Urinary bladder (tissue), 4 donors: ENCODE measurements around the gene NKD2. TPM values are rescaled to one million over a fixed set of nuclear protein-coding genes. Genes with fewer than 3 reads are reported as not detected.

Experiments used
- DNase-seq: peaks from one replicate; pipeline ENCODE4 v3.0.0-alpha.2; 2015; ENCODE audit errors: extremely low spot score
- H3K27ac ChIP-seq: one replicate; pipeline ENCODE4 v1.5.1; 2013; ENCODE audit warnings: low read depth, mild to moderate bottlenecking, moderate library complexity
- H3K36me3 ChIP-seq: one replicate; pipeline ENCODE4 v1.6.1; 2013; ENCODE audit warnings: mild to moderate bottlenecking, moderate library complexity; ENCODE audit not compliant: insufficient read depth
- H3K4me1 ChIP-seq: one replicate; pipeline ENCODE4 v1.6.1; 2013; ENCODE audit warnings: mild to moderate bottlenecking, moderate library complexity; ENCODE audit not compliant: insufficient read depth
- H3K4me3 ChIP-seq: one replicate; pipeline ENCODE4 v1.5.1; 2013; ENCODE audit warnings: low read depth, low read length
- WGBS: extraction: QIAGEN DNeasy Blood & Tissue Kit; methylation state at CpG from one replicate; pipeline ENCODE4 v1.1.7; 2013; 5-methylcytosine and 5-hydroxymethylcytosine counted together
- polyA plus RNA-seq: library from polyadenylated mRNA; stranded (reverse); fragments of 200-250 nt; gene quantifications from one replicate; pipeline ENCODE4 v1.2.3, GENCODE V29; 2013
- total RNA-seq: library from RNA; depleted of rRNA; stranded (reverse); fragments of >200 nt; gene quantifications from one replicate; pipeline ENCODE4 v1.2.3, GENCODE V29; 2014
- donor health status: healthy with polysubstance abuse.
- donor health status: healthy.

The NKD2 gene
- total and polyA plus RNA-seq, 2 donors: 1.3 to 7.5 TPM

DNA sequence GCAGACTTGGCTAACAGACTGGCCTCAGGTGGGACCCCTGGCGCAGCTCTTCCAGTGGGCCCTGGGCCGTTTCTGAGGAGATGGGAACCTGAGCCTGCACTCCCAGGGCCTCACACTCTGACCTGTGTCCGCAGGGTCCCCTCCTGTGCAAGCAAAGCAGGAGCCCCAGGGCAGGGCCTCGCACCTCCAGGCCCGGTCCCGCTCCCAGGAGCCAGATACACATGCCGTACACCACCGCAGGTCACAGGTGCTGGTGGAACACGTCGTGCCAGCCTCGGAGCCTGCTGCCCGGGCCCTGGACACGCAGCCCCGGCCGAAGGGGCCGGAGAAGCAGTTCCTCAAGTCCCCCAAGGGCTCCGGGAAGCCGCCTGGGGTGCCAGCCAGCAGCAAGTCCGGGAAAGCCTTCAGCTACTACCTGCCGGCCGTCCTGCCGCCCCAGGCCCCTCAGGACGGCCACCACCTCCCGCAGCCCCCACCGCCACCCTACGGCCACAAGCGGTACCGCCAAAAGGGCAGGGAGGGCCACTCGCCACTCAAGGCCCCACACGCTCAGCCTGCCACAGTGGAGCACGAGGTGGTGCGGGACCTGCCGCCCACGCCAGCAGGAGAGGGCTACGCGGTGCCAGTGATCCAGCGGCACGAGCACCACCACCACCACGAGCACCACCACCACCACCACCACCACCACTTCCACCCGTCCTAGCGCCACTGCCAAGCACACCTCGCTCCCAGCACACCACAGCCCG is 29.2 kb downstream of the NKD2 start:
- no peaks in the 10 kb centered on the region for H3K4me1 ChIP-seq
- H3K27ac ChIP-seq: no peak overlapping the region
- WGBS: 92% methylated on average over 43 of the region's 43 CpGs
- no peak for DNase-seq
- no peak overlapping the region for H3K4me3 ChIP-seq
- no peaks in the 10 kb centered on the region for H3K36me3 ChIP-seq

DNA sequence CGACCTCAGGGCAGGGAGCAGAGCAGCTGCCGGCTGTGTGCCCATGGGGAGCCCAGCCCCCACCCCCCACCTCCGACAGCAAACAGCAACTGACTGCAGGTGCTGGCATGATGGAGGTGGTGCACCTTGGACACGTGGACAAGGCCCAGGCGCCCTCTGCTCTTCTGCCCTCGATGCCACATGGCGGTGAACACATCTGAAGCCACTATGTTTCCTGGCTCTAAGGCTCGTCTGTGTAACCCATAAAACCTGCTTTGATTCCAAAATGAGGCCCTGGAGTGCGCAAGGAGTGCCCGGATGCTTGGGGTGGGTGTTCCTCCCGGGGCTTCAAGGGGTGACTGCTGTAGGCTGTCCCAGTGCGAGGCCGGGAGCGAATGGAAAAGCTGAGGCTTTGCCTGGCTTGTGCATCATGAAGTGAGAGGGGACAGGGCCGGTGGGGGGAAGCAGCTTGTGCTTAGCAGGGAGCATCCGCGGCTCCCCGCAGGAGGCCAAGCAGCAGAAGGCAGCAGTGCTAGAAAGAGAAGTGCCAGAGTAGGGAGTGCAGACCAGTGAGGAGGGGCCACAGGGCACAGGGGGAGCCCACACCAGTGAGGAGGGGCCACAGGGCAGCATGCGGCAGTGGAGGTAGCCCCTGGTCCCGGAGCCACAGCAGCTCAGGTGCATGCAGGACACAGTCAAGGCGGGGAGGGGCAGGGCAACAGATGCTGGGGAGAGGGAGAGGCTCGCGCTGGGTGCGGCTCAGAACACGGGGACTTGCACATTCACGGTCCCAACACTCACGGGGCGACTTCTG is 30.0 kb downstream of the NKD2 start:
- Histone ChIP-seq H3K27ac (no peak overlapping the region), H3K36me3 (no peaks in the 10 kb centered on the region), H3K4me1 (no peaks in the 10 kb centered on the region), H3K4me3 (no peak overlapping the region)
- WGBS: 87% methylated on average over 28 of the region's 28 CpGs
- DNase-seq: no peak

DNA sequence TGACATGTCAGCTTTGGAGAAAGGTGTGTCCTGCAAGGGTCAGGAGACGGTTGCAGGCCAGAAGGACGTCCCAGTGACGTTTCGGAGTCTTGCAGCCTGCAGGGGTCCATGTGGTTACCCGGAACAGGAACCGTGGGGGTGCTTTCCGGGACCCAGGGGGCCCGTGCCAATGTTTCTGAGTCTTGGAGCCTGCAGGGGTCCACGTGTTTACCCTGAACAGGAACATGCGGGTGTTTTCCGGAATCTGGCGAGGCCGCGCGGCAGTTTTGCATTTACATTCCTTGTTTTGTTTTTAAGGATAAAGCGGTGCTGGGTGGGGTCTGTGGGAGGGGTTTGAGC is 30.6 kb downstream of the NKD2 start:
- H3K4me1 ChIP-seq: no peaks in the 10 kb centered on the region
- no peaks in the 10 kb centered on the region for H3K36me3 ChIP-seq
- DNase-seq: no peak
- no peak overlapping the region for H3K4me3 ChIP-seq
- WGBS: 90% methylated on average over 16 of the region's 16 CpGs
- H3K27ac ChIP-seq: no peak overlapping the region

DNA sequence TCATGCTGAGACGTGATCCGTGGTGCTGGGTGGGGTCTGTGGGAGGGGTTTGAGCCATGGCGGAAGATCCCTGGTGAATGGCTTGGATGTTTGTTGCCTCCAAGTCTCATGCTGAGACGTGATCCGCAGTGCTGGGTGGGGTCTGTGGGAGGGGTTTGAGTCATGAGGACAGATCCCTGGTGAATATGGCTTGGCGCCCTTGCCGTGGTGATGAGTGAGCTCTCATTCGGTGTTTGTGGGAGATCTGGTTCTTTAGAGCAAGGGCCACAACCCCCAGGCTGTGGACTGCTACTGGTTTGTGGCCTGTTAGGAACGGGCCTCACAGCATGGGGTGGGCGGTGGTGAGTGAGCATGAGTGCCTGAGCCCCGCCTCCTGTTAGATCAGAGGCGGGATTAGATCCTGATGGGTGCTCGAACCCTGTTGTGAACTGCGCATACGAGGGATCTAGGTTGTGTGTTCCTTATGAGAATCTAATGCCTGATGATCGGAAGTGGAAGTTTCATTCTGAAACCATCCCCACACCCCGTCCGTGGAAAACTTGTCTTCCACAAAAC is 31.2 kb downstream of the NKD2 start:
- Histone ChIP-seq H3K4me1 (no peaks in the 10 kb centered on the region), H3K4me3 (no peak overlapping the region), H3K36me3 (no peaks in the 10 kb centered on the region), H3K27ac (no peak overlapping the region)
- 92% methylated on average over 16 of the region's 18 CpGs for WGBS
- DNase-seq: no peak

DNA sequence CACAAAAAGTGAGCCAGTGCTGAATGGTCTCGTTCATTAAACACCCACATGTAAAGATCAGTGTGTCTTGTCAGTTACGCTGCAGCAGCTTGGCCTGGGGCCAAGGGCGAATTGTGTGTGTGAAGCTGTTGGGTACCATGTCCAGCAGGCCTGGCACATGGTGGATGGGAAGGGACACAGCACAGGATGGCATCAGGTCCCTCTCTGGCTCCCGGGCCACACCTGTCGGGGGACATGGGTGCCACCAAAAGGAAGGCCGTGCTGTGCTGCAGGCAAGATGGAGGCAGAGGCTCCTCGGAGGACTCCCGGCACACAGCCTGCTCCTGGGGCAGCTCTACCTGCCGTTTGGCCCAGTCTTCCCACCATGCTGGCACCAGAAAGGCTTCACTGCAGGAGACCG is 32.0 kb downstream of the NKD2 start:
- no peaks in the 10 kb centered on the region for H3K4me1 ChIP-seq
- 93% methylated on average over 10 of the region's 10 CpGs for WGBS
- no peaks in the 10 kb centered on the region for H3K36me3 ChIP-seq
- no peak for DNase-seq
- H3K27ac ChIP-seq: no peak overlapping the region
- H3K4me3 ChIP-seq: no peak overlapping the region

DNA sequence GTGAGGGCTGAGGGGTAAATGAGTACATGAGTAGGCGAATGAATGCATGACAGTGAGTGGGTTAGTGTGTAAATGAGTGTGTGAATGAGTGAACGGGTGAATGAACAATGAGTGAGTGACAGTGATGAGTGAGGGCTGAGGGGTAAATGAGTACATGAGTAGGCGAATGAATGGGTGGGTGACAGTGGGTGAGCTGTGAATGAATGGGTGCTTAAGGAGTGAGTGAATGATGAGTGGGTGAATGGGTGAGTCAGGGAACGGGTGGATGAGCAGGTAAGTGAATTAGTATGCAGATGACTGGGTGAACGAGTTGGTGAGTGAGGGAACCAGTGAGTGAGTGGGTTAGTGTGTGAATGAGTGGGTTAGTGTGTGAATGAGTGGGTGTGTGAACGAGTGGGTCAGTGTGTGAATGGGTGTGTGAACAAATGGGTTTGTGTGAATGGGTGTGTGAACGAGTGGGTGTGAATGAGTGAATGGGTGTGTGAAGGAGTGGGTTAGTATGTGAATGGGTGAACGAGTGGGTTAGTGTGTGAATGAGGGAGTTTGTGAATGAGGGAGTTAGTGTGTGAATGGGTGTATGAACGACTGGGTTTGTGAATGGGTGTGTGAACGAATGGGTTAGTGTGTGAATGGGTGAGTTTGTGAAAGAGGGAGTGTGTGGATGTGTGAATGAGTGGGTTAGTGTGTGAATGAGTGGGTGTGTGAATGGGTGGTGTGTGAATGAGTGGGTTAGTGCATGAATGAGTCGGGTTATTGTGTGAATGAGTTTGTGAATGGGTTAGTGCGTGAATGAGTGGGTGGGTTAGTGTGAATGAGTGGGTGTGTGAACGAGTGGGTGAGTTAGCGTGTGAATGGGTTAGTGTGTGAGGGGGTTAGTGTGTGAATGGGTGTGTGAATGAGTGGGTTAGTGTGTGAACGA is 32.9 kb downstream of the NKD2 start:
- no peak for DNase-seq
- WGBS: 87% methylated on average over 15 of the region's 15 CpGs
- no peak overlapping the region for H3K27ac ChIP-seq
- H3K4me1 ChIP-seq: no peaks in the 10 kb centered on the region
- no peaks in the 10 kb centered on the region for H3K36me3 ChIP-seq
- H3K4me3 ChIP-seq: no peak overlapping the region

DNA sequence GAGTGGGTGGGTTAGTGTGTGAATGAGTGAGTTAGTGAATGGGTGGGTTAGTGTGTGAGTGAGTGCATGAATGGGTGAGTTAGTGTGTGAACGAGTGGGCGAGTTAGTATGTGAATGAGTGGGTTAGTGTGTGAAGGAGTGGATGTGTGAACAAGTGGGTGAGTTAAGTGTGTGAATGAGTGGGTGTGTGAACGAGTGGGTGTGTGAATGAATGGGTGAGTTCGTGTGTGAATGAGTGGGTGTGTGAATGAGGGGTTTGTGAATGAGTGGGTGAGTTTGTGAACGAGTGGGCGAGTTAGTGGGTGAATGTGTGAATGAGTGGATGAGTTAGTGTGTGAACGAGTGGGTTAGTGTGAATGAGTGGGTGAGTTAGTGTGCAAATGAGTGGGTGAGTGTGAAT is 34.0 kb downstream of the NKD2 start:
- WGBS: 90% methylated on average over 7 of the region's 7 CpGs

DNA sequence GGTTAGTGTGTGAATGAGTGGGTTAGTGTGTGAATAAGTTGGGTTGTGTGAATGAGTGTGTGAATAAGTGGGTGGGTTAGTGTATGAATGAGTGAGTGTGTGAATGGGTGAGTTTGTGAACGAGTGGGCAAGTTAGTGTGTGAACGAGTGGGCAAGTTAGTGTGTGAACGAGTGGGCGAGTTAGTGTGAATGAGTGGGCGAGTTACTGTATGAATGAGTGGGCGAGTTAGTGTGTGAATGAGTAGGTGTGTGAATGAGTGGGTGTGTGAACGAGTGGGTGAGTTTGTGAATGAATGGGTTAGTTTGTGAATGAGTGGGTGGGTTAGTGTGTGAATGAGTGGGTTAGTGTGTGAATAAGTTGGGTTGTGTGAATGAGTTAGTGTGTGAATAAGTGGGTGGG is 34.7 kb downstream of the NKD2 start:
- no peak for DNase-seq
- Histone ChIP-seq H3K27ac (no peak overlapping the region), H3K36me3 (no peaks in the 10 kb centered on the region), H3K4me3 (no peak overlapping the region), H3K4me1 (no peaks in the 10 kb centered on the region)
- WGBS: 90% methylated on average over 7 of the region's 7 CpGs

More for the DNA sequence above, 34.0 kb downstream of the NKD2 start:
- H3K4me1 ChIP-seq: no peaks in the 10 kb centered on the region
- H3K27ac ChIP-seq: no peak overlapping the region
- no peak for DNase-seq
- no peak overlapping the region for H3K4me3 ChIP-seq
- no peaks in the 10 kb centered on the region for H3K36me3 ChIP-seq

DNA sequence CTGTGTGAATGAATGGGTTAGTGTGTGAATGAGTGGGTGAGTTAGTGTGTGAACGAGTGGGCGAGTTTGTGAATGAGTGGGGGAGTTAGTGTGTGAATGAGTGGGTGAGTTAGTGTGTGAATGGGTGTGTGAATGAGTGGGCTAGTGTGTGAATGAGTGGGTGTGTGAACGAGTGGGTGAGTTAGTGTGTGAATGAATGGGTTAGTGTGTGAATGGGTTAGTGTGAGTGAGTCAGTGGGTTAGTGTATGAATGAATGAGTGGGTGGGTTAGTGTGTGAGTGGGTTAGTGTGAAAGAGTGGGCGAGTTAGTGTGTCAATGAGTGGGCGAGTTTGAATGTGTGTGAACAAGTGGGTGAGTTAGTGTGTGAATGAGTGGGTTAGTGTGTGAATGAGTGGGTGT is 35.5 kb downstream of the NKD2 start:
- DNase-seq: no peak
- Histone ChIP-seq H3K4me3 (no peak overlapping the region), H3K27ac (no peak overlapping the region), H3K4me1 (no peaks in the 10 kb centered on the region), H3K36me3 (no peaks in the 10 kb centered on the region)
- WGBS: 93% methylated on average over 5 of the region's 5 CpGs

DNA sequence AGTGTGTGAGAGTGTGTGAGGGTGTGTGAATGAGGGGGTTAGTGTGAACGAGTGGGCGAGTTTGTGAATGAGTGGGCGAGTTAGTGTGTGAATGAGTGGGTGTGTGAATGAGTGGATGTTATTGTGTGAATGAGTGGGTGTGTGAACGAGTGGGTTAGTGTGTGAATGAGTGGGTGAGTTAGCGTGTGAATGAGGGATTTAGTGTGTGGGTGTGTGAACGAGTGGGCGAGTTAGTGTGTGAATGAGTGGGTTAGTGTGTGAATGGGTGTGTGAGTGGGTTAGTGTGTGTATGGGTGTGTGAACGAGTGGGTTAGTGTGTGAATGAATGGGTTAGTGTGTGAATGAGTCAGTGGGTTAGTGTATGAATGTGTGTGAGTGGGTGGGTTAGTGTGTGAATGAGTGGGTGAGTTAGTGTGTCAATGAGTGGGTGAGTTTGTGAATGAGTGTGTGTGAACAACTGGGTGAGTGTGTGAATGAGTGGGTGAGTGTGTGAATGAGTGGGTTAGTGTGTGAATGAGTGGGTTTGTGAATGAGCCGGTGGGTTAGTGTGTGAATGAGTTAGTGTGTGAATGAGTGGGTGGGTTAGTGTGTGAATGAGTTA is 37.5 kb downstream of the NKD2 start:
- H3K4me3 ChIP-seq: no peak overlapping the region
- H3K27ac ChIP-seq: no peak overlapping the region
- no peak for DNase-seq
- WGBS: 93% methylated on average over 9 of the region's 9 CpGs
- H3K36me3 ChIP-seq: no peaks in the 10 kb centered on the region
- no peaks in the 10 kb centered on the region for H3K4me1 ChIP-seq

DNA sequence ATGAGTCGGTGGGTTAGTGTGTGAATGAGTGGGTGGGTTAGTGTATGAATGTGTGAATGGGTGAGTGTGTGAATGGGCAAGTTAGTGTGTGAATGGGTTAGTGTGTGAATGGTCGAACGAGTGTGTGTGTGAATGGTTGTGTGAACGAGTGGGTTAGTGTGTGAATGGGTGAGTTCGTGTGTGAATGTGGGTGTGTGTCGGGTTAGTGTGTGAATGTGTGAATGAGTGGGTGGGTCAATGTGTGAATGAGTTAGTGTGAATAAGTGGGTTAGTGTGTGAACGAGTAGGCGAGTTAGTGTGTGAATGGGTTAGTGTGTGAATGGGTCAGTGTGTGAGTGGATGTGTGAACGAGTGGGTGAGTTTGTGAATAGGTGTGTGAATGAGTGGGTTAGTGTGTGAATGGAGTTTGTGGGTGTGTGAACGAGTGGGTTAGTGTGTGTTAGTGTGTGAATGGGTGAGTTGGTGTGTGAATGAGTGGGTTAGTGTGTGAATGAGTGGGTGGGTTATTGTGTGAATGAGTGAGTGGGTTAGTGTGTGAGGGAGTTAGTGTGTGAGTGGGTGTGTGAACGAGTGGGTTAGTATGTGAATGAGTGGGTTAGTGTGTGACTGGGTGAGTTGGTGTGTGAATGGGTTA is 38.8 kb downstream of the NKD2 start:
- 95% methylated on average over 11 of the region's 11 CpGs for WGBS
- H3K4me3 ChIP-seq: no peak overlapping the region
- DNase-seq: no peak
- H3K27ac ChIP-seq: no peak overlapping the region
- H3K4me1 ChIP-seq: no peaks in the 10 kb centered on the region
- H3K36me3 ChIP-seq: no peaks in the 10 kb centered on the region

DNA sequence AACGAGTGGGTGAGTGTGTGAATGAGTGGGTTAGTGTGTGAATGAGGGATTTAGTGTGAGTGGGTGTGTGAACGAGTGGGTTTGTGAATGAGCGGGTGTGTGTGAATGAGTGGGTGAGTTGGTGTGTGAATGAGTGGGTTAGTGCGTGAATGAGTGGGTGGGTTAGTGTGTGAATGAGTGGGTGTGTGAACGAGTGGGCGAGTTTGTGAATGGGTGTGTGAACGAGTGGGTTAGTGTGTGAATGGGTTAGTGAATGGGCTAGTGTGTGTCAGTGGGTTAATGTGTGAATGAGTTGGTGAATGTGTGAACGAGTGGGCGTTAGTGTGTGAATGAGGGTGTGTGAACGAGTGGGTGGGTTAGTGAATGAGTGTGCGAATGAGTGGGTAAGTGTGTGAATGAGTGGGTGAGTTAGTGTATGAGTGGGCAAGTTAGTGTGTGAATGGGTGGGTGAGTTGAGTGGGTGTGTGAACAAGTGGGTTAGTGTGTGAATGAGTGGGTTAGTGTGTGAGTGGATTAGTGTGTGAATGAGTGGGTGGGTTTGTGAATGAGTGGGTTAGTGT is 39.6 kb downstream of the NKD2 start:
- WGBS: 91% methylated on average over 11 of the region's 11 CpGs
- H3K27ac ChIP-seq: no peak overlapping the region
- H3K36me3 ChIP-seq: no peaks in the 10 kb centered on the region
- H3K4me1 ChIP-seq: no peaks in the 10 kb centered on the region
- H3K4me3 ChIP-seq: no peak overlapping the region
- no peak for DNase-seq
